DND-41 (cell line): ENCODE measurements around the gene ZIC1.

Experiments
- EZH2 ChIP-seq: IDR thresholded peaks from 3 replicates; pipeline ENCODE4 v1.6.1; 2012; ENCODE audit warnings: borderline replicate concordance, low read depth, mild to moderate bottlenecking, moderate library complexity, low read length, inconsistent platforms; ENCODE audit not compliant: severe bottlenecking
- TF ChIP-seq, protein P1 (sequence below): IDR thresholded peaks from 2 replicates; pipeline ENCODE4 v1.5.1; 2012; ENCODE audit warnings: borderline replicate concordance, low read length, moderate library complexity, mild to moderate bottlenecking; ENCODE audit not compliant: poor library complexity, severe bottlenecking; ENCODE audit errors: extremely low read depth

DNA sequence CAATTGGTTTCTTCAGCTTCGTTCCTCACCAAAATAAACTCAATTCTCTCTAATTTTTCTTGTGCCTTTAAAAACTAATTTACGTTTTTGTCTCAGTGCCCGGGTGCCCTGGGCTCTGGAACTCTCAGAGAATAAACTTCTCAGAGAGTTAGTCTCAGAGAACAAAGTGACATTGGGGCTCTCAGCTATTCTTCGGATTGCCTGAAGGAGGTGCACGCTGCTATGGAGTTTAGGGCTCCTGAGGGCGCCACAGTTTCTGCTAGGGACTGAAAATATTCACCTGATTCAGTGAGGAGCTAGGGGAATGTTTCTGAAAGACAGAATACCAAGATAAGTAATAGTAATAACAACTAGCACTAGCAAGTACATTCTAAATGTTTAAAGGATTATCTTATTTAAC lies 25.5 kb upstream of the ZIC1 start:
- TF ChIP-seq, protein P1, sequence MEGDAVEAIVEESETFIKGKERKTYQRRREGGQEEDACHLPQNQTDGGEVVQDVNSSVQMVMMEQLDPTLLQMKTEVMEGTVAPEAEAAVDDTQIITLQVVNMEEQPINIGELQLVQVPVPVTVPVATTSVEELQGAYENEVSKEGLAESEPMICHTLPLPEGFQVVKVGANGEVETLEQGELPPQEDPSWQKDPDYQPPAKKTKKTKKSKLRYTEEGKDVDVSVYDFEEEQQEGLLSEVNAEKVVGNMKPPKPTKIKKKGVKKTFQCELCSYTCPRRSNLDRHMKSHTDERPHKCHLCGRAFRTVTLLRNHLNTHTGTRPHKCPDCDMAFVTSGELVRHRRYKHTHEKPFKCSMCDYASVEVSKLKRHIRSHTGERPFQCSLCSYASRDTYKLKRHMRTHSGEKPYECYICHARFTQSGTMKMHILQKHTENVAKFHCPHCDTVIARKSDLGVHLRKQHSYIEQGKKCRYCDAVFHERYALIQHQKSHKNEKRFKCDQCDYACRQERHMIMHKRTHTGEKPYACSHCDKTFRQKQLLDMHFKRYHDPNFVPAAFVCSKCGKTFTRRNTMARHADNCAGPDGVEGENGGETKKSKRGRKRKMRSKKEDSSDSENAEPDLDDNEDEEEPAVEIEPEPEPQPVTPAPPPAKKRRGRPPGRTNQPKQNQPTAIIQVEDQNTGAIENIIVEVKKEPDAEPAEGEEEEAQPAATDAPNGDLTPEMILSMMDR, result no peak
- no peak for TF ChIP-seq EZH2
